ENCODE measurements around the gene ANO10.

DNA sequence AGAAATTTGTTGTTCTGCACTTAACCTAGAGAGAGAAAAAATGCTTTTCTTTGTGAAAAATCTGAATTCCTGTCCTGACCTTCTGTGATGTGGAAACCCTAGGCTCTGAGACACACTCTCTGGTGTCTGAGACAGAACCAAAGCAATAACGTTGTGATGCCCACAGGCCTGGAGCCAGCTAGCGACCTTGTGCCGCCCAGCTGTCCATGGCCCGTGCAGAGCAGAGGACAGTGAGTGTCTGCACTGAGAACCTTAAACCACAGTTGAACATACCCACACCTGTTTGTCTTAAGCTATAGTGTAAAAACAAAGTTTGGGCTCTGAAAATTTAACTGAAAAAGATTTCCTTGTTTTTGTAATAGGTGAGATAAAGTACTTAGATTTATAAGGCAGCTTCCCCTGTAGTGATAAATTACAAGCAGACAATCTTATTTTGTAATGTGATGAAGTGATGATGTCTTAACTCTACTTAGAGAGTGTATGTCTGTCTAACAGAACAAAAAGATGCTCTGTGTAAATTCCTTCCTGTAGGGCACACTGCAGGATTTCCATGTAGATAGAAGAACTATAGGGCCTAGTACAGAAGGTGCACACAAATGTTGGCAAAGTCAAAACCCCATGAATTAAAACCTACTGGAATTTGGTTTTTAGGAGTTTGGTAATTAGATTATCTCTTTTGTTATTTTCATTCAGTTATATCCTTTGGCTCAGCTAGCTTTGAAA, 272.8 kb downstream of the ANO10 start:
- no peak for TF ChIP-seq POLR2A (IDR thresholded peaks at IDR 0.05)
- TF ChIP-seq, protein P1, sequence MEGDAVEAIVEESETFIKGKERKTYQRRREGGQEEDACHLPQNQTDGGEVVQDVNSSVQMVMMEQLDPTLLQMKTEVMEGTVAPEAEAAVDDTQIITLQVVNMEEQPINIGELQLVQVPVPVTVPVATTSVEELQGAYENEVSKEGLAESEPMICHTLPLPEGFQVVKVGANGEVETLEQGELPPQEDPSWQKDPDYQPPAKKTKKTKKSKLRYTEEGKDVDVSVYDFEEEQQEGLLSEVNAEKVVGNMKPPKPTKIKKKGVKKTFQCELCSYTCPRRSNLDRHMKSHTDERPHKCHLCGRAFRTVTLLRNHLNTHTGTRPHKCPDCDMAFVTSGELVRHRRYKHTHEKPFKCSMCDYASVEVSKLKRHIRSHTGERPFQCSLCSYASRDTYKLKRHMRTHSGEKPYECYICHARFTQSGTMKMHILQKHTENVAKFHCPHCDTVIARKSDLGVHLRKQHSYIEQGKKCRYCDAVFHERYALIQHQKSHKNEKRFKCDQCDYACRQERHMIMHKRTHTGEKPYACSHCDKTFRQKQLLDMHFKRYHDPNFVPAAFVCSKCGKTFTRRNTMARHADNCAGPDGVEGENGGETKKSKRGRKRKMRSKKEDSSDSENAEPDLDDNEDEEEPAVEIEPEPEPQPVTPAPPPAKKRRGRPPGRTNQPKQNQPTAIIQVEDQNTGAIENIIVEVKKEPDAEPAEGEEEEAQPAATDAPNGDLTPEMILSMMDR (IDR thresholded peaks at IDR 0.05): no peak

All from suprapubic skin (tissue), 3 donors.